ENCODE measurements around the gene PAPPA2. TPM values are rescaled to one million over a fixed set of nuclear protein-coding genes. Genes with fewer than 3 reads are reported as not detected.
"Not testable (repeated sequence)": the region's sequence is repeated elsewhere in the genome, so short reads cannot be mapped to it uniquely, and the experiment has no call there.

Gene PAPPA2
- total RNA-seq, 6 experiments from 2014 or later: 0.53 to 14.8 (median 2.9) TPM

DNA sequence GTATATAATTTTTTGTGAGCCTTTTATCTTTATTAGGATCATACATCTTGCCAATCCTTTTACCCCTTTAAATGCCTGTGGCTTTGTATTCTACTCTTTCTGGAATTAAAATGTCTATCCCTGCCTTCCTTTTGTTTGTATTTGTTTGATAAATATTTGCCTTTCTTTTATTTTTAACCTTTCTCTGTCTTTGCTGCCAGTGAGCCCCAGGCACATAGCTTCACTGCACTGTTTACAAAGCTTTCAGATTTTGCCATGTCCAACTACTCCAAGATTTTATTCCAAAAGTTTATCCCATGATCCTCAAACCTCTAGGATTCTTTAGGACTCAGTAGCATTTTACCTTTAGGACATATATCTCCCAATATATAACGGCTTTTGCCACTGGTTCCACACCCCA, 281.2 kb downstream of the PAPPA2 start:
- ATAC-seq (peak; percentile 83 to 88 (median 84)), DNase-seq (no peak)
- H3K9me3 ChIP-seq: no peaks in the 10 kb centered on the region
- H3K36me3 ChIP-seq: no peaks in the 10 kb centered on the region
- WGBS (ENCODE audit: insufficient coverage, low coverage, low lambda C conversion rate, missing lambda C conversion rate): 29% methylated on average over 1 of the region's 1 CpG
- intact Hi-C loops (cut with DNase I): no loop called here
- TF ChIP-seq POLR2A (IDR thresholded peaks at IDR 0.05): no peak
- TF ChIP-seq, protein P1, sequence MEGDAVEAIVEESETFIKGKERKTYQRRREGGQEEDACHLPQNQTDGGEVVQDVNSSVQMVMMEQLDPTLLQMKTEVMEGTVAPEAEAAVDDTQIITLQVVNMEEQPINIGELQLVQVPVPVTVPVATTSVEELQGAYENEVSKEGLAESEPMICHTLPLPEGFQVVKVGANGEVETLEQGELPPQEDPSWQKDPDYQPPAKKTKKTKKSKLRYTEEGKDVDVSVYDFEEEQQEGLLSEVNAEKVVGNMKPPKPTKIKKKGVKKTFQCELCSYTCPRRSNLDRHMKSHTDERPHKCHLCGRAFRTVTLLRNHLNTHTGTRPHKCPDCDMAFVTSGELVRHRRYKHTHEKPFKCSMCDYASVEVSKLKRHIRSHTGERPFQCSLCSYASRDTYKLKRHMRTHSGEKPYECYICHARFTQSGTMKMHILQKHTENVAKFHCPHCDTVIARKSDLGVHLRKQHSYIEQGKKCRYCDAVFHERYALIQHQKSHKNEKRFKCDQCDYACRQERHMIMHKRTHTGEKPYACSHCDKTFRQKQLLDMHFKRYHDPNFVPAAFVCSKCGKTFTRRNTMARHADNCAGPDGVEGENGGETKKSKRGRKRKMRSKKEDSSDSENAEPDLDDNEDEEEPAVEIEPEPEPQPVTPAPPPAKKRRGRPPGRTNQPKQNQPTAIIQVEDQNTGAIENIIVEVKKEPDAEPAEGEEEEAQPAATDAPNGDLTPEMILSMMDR (IDR thresholded peaks at IDR 0.05): no peak
- H3K4me1 ChIP-seq: peaks cover 0 to 13% (median 2%) of the 10 kb centered on the region in 4 donors
- no peak overlapping the region for H3K27ac ChIP-seq
- no peak overlapping the region for H3K4me3 ChIP-seq
- H3K27me3 ChIP-seq: no peaks in the 10 kb centered on the region

DNA sequence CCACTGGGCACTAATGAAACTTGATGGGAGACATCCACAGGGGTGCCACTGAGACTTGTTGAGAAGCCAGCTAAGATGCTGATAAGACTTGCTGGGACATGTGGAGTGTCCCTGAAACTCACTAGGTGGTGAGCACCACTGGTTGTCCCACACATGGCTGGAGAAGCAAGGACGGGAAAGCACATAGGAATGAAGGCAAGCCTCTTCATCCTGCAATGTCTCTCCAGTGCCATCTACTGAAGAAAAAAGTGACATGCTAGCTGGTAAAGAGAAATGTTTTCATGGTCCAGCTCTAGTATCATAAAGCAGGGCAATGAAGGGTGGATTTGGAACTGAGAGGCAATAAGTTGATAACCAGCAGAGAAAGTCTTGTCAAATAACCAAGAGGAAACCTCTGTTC, 283.0 kb downstream of the PAPPA2 start:
- no peak for DNase-seq
- no peak overlapping the region for H3K4me3 ChIP-seq
- no peaks in the 10 kb centered on the region for H3K36me3 ChIP-seq
- 33% methylated on average over 1 of the region's 1 CpG for WGBS (ENCODE audit: insufficient coverage, low coverage, low lambda C conversion rate, missing lambda C conversion rate)
- ATAC-seq: peak; percentile 41 to 70 (median 61)
- intact Hi-C loops (cut with DNase I): no loop called here
- no peaks in the 10 kb centered on the region for H3K9me3 ChIP-seq
- H3K4me1 ChIP-seq: peaks cover 0 to 13% (median 2%) of the 10 kb centered on the region in 4 donors
- no peak overlapping the region for H3K27ac ChIP-seq
- H3K27me3 ChIP-seq: no peaks in the 10 kb centered on the region
- TF ChIP-seq, protein P1 (IDR thresholded peaks at IDR 0.05): peak in 3 of 4 donors; percentile 21 to 44 (median 39)
- TF ChIP-seq POLR2A (IDR thresholded peaks at IDR 0.05): no peak

DNA sequence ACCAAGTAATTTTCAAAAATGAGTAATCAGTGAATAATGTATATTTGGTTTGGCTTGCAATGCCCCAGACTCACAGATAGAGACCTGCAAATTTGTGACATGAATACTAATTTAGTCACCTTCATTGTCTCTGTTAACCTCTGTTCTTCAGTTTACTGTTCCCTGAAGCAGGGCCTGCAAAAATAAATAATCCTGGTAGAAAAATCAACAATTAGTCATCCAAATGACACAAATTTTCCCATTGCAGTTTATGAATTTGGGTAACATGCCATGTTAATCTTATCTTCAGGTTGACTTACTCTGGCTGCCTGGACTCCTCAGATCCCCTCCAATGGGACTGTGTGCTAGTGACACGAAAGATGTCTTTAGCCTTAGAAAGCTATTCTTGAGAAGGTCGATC, 289.5 kb downstream of the PAPPA2 start:
- Histone ChIP-seq H3K4me3 (no peak overlapping the region), H3K27ac (no peak overlapping the region), H3K27me3 (no peaks in the 10 kb centered on the region), H3K4me1 (no peaks in the 10 kb centered on the region), H3K36me3 (no peaks in the 10 kb centered on the region), H3K9me3 (no peaks in the 10 kb centered on the region)
- WGBS (ENCODE audit: insufficient coverage, low coverage, low lambda C conversion rate, missing lambda C conversion rate): 73% methylated on average over 2 of the region's 2 CpGs
- ATAC-seq (peak; percentile 40 to 96 (median 50)), DNase-seq (no peak)
- TF ChIP-seq, protein P1 (IDR thresholded peaks at IDR 0.05): no peak
- no peak for TF ChIP-seq POLR2A (IDR thresholded peaks at IDR 0.05)
- intact Hi-C loops (cut with DNase I): no loop called here

DNA sequence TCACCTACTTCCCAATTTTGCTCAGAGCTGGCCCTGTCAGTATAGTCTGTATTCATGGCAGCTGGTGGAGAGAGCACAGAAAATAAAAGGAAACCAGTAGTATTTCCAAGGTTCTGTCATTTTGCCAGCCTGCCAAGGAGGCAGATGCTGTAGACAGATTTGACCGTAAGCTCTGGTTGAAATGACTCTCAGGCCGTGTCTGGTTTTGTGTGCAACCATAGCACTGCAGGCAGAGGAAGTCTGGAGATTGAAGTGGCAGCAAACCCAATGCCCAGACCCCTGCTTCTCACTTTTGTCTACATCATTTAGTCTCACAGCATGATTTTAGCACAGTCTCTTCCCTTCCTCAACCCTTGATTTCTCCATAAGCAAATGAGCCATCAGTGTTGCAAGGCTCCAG, 291.7 kb downstream of the PAPPA2 start:
- intact Hi-C loops (cut with DNase I): no loop called here
- WGBS (ENCODE audit: insufficient coverage, low coverage, low lambda C conversion rate, missing lambda C conversion rate): 60% methylated on average over 1 of the region's 2 CpGs
- H3K27me3 ChIP-seq: no peaks in the 10 kb centered on the region

DNA sequence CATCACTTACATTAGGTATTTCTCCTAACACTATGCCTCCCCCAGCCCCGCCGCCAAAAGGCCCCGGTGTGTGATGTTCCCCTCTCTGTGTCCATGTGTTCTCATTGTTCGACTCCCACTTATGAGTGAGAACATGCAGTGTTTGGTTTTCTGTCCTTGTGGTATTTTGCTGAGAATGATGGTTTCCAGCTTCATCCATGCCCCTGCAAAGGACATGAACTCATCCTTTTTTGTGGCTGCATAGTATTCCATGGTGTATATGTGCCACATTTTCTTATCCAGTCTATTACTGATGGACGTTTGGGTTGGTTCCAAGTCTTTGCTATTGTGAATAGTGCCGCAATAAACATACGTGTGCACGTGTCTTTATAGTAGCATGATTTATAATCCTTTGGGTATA, 293.8 kb downstream of the PAPPA2 start:
- H3K36me3 ChIP-seq; H3K27me3 ChIP-seq; H3K4me3 ChIP-seq; intact Hi-C loops (cut with DNase I); H3K9me3 ChIP-seq; H3K4me1 ChIP-seq; H3K27ac ChIP-seq; DNase-seq; ATAC-seq: not testable (repeated sequence)
- WGBS (ENCODE audit: insufficient coverage, low coverage, low lambda C conversion rate, missing lambda C conversion rate): 77% methylated on average over 8 of the region's 8 CpGs

More for the DNA sequence above, 291.7 kb downstream of the PAPPA2 start:
- Histone ChIP-seq H3K4me3 (no peak overlapping the region), H3K4me1 (no peaks in the 10 kb centered on the region), H3K9me3 (no peaks in the 10 kb centered on the region), H3K27ac (no peak overlapping the region), H3K36me3 (no peaks in the 10 kb centered on the region)
- TF ChIP-seq, protein P1 (IDR thresholded peaks at IDR 0.05): no peak
- no peak for TF ChIP-seq POLR2A (IDR thresholded peaks at IDR 0.05)
- no peak for ATAC-seq
- no peak for DNase-seq

All from right lobe of liver (tissue), 6 donors.